ENCODE measurements around the gene NUP160.

The NUP160 gene

DNA sequence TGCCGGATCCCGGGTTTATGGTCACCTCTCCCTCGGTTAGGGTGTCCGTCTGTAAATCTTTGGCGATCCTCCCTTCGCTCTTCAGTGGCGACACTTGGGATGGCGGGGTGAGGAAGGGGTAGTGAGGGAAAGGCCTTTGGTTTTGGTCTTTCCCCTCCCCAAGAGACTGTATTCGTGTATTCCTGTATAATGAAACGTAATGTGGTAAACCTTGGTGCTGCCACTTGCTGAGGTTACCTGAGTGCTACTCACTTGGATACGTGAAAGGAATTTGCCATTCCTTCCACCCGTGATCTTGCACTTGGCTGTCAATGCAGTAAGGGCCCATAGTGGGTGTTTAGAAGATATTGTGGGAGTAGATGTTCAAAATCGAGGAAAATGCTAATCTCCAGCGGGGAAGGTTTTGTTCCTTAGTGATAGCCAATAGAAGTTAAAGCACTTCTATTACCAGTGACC lies 578 bp upstream of the NUP160 start:
- TF ChIP-seq, protein P1, sequence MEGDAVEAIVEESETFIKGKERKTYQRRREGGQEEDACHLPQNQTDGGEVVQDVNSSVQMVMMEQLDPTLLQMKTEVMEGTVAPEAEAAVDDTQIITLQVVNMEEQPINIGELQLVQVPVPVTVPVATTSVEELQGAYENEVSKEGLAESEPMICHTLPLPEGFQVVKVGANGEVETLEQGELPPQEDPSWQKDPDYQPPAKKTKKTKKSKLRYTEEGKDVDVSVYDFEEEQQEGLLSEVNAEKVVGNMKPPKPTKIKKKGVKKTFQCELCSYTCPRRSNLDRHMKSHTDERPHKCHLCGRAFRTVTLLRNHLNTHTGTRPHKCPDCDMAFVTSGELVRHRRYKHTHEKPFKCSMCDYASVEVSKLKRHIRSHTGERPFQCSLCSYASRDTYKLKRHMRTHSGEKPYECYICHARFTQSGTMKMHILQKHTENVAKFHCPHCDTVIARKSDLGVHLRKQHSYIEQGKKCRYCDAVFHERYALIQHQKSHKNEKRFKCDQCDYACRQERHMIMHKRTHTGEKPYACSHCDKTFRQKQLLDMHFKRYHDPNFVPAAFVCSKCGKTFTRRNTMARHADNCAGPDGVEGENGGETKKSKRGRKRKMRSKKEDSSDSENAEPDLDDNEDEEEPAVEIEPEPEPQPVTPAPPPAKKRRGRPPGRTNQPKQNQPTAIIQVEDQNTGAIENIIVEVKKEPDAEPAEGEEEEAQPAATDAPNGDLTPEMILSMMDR (conservative IDR thresholded peaks at IDR 0.05; ENCODE audit: control insufficient read depth, insufficient read depth, low read depth, low read length), result no peak
- peak overlapping the region; percentile 99 for H3K4me3 ChIP-seq (ENCODE audit: control insufficient read depth, low read depth, low read length)
- DNase-seq (ENCODE audit: low read depth), result no peak

DNA sequence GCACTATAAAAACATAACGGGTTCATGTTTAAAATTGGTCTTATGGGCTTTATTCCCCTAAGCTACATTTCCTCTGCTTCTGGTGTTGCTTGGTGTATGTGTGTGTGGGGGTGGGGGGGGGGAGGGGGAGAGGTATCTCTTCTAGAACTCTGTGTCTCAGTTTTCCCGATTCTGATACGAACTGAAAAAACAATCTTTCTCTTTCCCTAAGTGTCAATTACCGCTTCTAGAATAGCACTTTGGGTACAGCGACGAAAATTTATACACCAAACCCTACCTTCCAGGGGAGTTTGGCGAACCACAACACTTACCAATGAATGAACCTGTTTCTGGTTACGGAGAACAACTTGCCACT lies 636 bp downstream of the NUP160 start:
- no peak for DNase-seq (ENCODE audit: low read depth)
- TF ChIP-seq, protein P1 (conservative IDR thresholded peaks at IDR 0.05; ENCODE audit: control insufficient read depth, insufficient read depth, low read depth, low read length), result no peak
- peak overlapping the region; percentile 99 for H3K4me3 ChIP-seq (ENCODE audit: control insufficient read depth, low read depth, low read length)

DNA sequence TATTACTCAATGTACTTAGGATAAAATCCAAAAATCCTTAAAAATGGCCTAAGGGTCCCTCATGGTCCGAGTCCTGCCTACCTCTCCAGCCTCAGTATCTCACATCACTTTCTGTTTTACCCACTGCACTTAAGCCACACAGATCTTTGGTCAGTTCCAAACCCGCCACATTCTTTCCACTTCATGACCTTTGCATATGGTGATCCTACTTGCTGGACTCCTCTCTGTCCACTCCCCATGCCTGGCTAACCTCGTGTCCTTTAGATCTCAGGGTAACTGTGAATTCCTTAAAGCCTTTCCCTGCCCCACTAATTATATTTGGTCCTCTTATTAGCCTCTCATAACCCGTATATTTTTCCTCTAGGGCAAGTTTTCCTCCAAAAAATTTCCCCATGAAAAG lies 1.2 kb downstream of the NUP160 start:
- peak overlapping the region; percentile 99 for H3K4me3 ChIP-seq (ENCODE audit: control insufficient read depth, low read depth, low read length)

DNA sequence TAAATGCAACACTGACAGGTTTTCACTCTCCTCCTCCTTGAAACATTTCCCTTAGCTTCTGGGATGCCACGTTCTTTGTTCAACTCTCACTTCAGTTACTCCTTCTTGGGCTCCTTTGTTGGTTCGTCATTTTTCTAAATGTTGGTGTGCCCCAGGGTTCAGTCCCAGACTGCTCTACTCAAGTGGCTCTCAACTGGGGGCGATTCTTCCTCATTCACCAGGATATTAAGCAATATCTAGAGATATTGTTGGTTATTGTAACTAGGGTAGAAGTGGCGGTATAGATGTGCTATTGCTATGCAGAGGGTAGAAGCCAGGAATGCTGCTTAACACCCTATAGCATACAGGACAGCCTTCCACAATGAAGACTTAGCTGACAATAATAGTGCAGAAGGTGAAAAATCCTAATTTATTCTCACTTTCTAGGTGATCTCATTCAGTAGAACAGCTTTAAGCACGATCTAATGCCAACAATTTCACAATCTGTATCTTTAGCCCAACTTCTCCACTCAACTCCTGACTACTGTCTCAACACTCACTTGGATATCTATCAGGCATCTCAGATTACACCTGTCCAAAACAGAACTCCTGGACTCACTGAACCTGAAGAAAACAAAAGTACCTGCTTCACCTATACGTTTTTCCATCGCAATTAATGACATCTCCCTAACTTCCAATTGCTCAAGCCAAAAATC lies 4.6 kb downstream of the NUP160 start:
- no peak for DNase-seq (ENCODE audit: low read depth)
- TF ChIP-seq, protein P1 (conservative IDR thresholded peaks at IDR 0.05; ENCODE audit: control insufficient read depth, insufficient read depth, low read depth, low read length), result no peak

More for the DNA sequence above, 1.2 kb downstream of the NUP160 start:
- DNase-seq (ENCODE audit: low read depth), result no peak
- TF ChIP-seq, protein P1 (conservative IDR thresholded peaks at IDR 0.05; ENCODE audit: control insufficient read depth, insufficient read depth, low read depth, low read length), result no peak

DNA sequence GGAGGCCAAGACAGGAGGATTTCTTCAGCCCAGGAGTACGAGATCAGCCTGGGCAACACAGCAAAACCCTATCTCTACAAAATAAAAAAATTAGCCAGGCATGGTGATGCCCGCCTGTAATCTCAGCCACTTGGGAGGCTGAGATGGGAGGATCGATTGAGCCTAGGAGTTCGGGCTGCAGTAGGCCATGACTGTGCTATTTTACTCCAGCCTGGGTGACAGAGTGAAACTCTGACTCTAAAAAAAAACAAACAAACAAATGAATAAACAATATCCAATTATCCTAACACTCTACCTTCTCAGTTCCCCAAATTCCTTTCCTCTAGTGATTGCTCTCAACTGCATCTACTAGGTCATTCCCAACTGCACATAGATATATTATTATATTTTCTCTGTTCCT lies 5.4 kb downstream of the NUP160 start:
- DNase-seq (ENCODE audit: low read depth), result no peak
- H3K4me3 ChIP-seq (ENCODE audit: control insufficient read depth, low read depth, low read length), result no peak overlapping the region
- TF ChIP-seq, protein P1 (conservative IDR thresholded peaks at IDR 0.05; ENCODE audit: control insufficient read depth, insufficient read depth, low read depth, low read length), result no peak

More for the DNA sequence above, 4.6 kb downstream of the NUP160 start:
- no peak overlapping the region for H3K4me3 ChIP-seq (ENCODE audit: control insufficient read depth, low read depth, low read length)

DNA sequence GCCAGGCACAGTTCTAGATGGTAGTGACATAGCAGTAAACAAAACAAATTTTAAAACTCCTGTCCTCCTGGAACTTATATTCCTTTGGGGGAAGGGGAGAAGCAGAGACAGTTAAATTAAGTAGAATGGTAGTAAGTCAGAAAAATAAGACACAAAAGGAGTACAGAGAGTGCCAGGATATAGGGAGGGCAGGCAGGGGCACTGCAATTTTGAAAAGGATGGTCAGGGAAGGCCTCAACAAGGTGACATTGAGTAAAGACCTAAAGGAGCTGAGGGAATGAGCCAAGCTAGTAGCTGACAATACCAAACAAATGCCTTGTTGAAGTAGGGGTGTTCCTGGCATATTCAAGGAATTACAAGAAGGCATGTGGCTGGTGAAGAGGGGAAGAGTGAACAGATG lies 10.2 kb downstream of the NUP160 start:
- no peak overlapping the region for H3K4me3 ChIP-seq (ENCODE audit: control insufficient read depth, low read depth, low read length)
- DNase-seq (ENCODE audit: low read depth), result no peak
- TF ChIP-seq, protein P1 (conservative IDR thresholded peaks at IDR 0.05; ENCODE audit: control insufficient read depth, insufficient read depth, low read depth, low read length), result no peak

Data from fibroblast of mammary gland (primary cell).